H9 (cell line): ENCODE data around the gene TTC14. TPM values are rescaled to one million over a fixed set of nuclear protein-coding genes. Genes with fewer than 3 reads are reported as not detected.

Experiments
- DNase-seq: peaks from one replicate; pipeline ENCODE4 v3.0.0-alpha.2; 2017
- H2AFZ ChIP-seq: one replicate; pipeline ENCODE4 v1.6.1; 2013; ENCODE audit warnings: mild to moderate bottlenecking, low read length, control low read depth, moderate library complexity
- H2AK5ac ChIP-seq: 2 replicates; pipeline ENCODE4 v1.6.1; 2013; ENCODE audit warnings: low read length, control low read depth, mixed read lengths; ENCODE audit not compliant: insufficient read length
- H2BK120ac ChIP-seq: one replicate; pipeline ENCODE4 v1.6.1; 2013; ENCODE audit warnings: low read depth, mild to moderate bottlenecking, low read length, control low read depth, inconsistent platforms; ENCODE audit not compliant: poor library complexity, severe bottlenecking
- H2BK12ac ChIP-seq: 2 replicates; pipeline ENCODE4 v1.6.1; 2013; ENCODE audit warnings: low read length, control low read depth, mixed read lengths, low read depth; ENCODE audit not compliant: insufficient read length
- H2BK15ac ChIP-seq: 2 replicates; pipeline ENCODE4 v1.6.1; 2013; ENCODE audit warnings: low read depth, low read length, control low read depth
- H2BK20ac ChIP-seq: one replicate; pipeline ENCODE4 v1.6.1; 2013; ENCODE audit warnings: low read depth, mild to moderate bottlenecking, low read length, control low read depth, inconsistent platforms; ENCODE audit not compliant: poor library complexity, severe bottlenecking
- H2BK5ac ChIP-seq: 2 replicates; pipeline ENCODE4 v1.6.1; 2013; ENCODE audit warnings: low read length, control low read depth, mixed read lengths; ENCODE audit not compliant: insufficient read length
- H3K14ac ChIP-seq: 2 replicates; pipeline ENCODE4 v1.6.1; 2013; ENCODE audit warnings: low read length, control low read depth; ENCODE audit not compliant: insufficient read depth
- H3K18ac ChIP-seq: 2 replicates; pipeline ENCODE4 v1.6.1; 2013; ENCODE audit warnings: low read depth, mild to moderate bottlenecking, mixed read lengths, low read length, control low read depth; ENCODE audit not compliant: insufficient read length
- H3K23ac ChIP-seq: 2 replicates; pipeline ENCODE4 v1.6.1; 2013; ENCODE audit warnings: low read length, control low read depth, mixed read lengths, low read depth; ENCODE audit not compliant: insufficient read length
- H3K23me2 ChIP-seq: 2 replicates; pipeline ENCODE4 v1.6.1; 2013; ENCODE audit warnings: low read depth, mild to moderate bottlenecking, mixed read lengths, low read length, control low read depth; ENCODE audit not compliant: insufficient read length, poor library complexity, severe bottlenecking
- H3K27ac ChIP-seq: 2 replicates; pipeline ENCODE4 v1.5.1; 2013; ENCODE audit warnings: low read length, control low read depth, mixed read lengths, low read depth; ENCODE audit not compliant: insufficient read length
- H3K27me3 ChIP-seq: 2 replicates; pipeline ENCODE4 v1.6.1; 2013; ENCODE audit warnings: low read length, control low read depth, inconsistent platforms; ENCODE audit not compliant: insufficient read depth
- H3K4ac ChIP-seq: 2 replicates; pipeline ENCODE4 v1.6.1; 2013; ENCODE audit warnings: low read depth, mild to moderate bottlenecking, control low read depth, inconsistent platforms, low read length, moderate library complexity
- H3K4me1 ChIP-seq: 2 replicates; pipeline ENCODE4 v1.6.1; 2013; ENCODE audit warnings: low read length, control low read depth, inconsistent platforms; ENCODE audit not compliant: insufficient read depth
- H3K4me2 ChIP-seq: 2 replicates; pipeline ENCODE4 v1.6.1; 2013; ENCODE audit warnings: low read length, control low read depth, mixed read lengths; ENCODE audit not compliant: insufficient read length, insufficient read depth
- H3K56ac ChIP-seq: 2 replicates; pipeline ENCODE4 v1.6.1; 2013; ENCODE audit warnings: low read depth, mild to moderate bottlenecking, mixed read lengths, low read length, control low read depth; ENCODE audit not compliant: insufficient read length
- H3K79me1 ChIP-seq: 2 replicates; pipeline ENCODE4 v1.6.1; 2013; ENCODE audit warnings: low read depth, mild to moderate bottlenecking, moderate library complexity, low read length, control low read depth, inconsistent platforms; ENCODE audit not compliant: insufficient read depth, poor library complexity, severe bottlenecking
- H3K79me2 ChIP-seq: 2 replicates; pipeline ENCODE4 v1.6.1; 2013; ENCODE audit warnings: low read length, control low read depth, inconsistent platforms; ENCODE audit not compliant: insufficient read depth
- H3K9ac ChIP-seq: 2 replicates; pipeline ENCODE4 v1.6.1; 2013; ENCODE audit warnings: low read length, control low read depth, mixed read lengths; ENCODE audit not compliant: insufficient read length; ENCODE audit errors: extremely low read depth
- H3K9me3 ChIP-seq: one replicate; pipeline ENCODE4 v1.6.1; 2013; ENCODE audit warnings: low read depth, low read length, inconsistent platforms; ENCODE audit not compliant: control insufficient read depth
- H3T11ph ChIP-seq: one replicate; pipeline ENCODE4 v1.6.1; 2013; ENCODE audit warnings: mild to moderate bottlenecking, low read length, control low read depth, inconsistent platforms
- H4K20me1 ChIP-seq: one replicate; pipeline ENCODE4 v1.6.1; 2013; ENCODE audit not compliant: control insufficient read depth, insufficient read length, insufficient read depth
- H4K5ac ChIP-seq: 2 replicates; pipeline ENCODE4 v1.6.1; 2013; ENCODE audit warnings: low read depth, mild to moderate bottlenecking, mixed read lengths, low read length, control low read depth; ENCODE audit not compliant: insufficient read length
- H4K8ac ChIP-seq: replicated peaks from 2 replicates; pipeline ENCODE4 v1.6.1; 2013; ENCODE audit warnings: low read length, control low read depth, mixed read lengths, low read depth; ENCODE audit not compliant: insufficient read length
- H4K91ac ChIP-seq: 2 replicates; pipeline ENCODE4 v1.6.1; 2013; ENCODE audit warnings: low read depth, mild to moderate bottlenecking, moderate library complexity, mixed read lengths, low read length, control low read depth; ENCODE audit not compliant: insufficient read length
- H3K27ac Mint-ChIP-seq, 3 experiments: 2 replicates in 2 of 3; 3 replicates in 1 of 3; pipeline ENCODE4 v1.8.0; 2020 to 2021; ENCODE audit warnings: mixed read lengths in 3 of 3, mild to moderate bottlenecking in 1 of 3, moderate library complexity in 1 of 3
- H3K27me3 Mint-ChIP-seq: 2 replicates; pipeline ENCODE4 v1.8.0; 2021; ENCODE audit warnings: low read depth, mild to moderate bottlenecking, moderate library complexity, mixed read lengths
- H3K36me3 Mint-ChIP-seq, 3 experiments: 2 replicates in 2 of 3; 3 replicates in 1 of 3; pipeline ENCODE4 v1.8.0; 2020 to 2021; ENCODE audit warnings: low read depth in 3 of 3, mixed read lengths in 3 of 3; ENCODE audit not compliant: insufficient read depth in 1 of 3
- H3K4me1 Mint-ChIP-seq, 2 experiments: 2 replicates each; pipeline ENCODE4 v1.8.0; 2020; ENCODE audit warnings: mixed read lengths in 2 of 2
- H3K4me3 Mint-ChIP-seq, 2 experiments: 2 replicates in 1 of 2; 3 replicates in 1 of 2; pipeline ENCODE4 v1.8.0; 2020 to 2021; ENCODE audit warnings: mild to moderate bottlenecking in 2 of 2, mixed read lengths in 2 of 2, moderate library complexity in 1 of 2
- H3K9me3 Mint-ChIP-seq, 2 experiments: 2 replicates in 1 of 2; 3 replicates in 1 of 2; pipeline ENCODE4 v1.8.0; 2020; ENCODE audit warnings: mild to moderate bottlenecking in 2 of 2, mixed read lengths in 2 of 2, moderate library complexity in 1 of 2
- WGBS: extraction: QIAGEN DNeasy Blood & Tissue Kit; methylation state at CpG from one replicate; pipeline ENCODE4 v1.1.7; 2013; ENCODE audit warnings: missing lambda C conversion rate, low lambda C conversion rate, mixed read lengths; ENCODE audit not compliant: insufficient read length; ENCODE audit errors: extremely low coverage; 5-methylcytosine and 5-hydroxymethylcytosine counted together
- long read RNA-seq: library from polyadenylated mRNA; unstranded; transcript quantifications from one replicate; pipeline ENCODE4 v2.0.0, GENCODE V29; 2020
- total RNA-seq: library from RNA; stranded (reverse); gene quantifications from 2 replicates; pipeline ENCODE4 v1.2.1, GENCODE V29; 2021
- TF ChIP-seq, protein P1 (sequence below): fragments of 200-600 bp; sonication (generic); conservative IDR thresholded peaks from 3 replicates; pipeline ENCODE4 v1.8.0; 2021; ENCODE audit warnings: antibody characterized with exemption, mild to moderate bottlenecking

Gene TTC14, protein sequence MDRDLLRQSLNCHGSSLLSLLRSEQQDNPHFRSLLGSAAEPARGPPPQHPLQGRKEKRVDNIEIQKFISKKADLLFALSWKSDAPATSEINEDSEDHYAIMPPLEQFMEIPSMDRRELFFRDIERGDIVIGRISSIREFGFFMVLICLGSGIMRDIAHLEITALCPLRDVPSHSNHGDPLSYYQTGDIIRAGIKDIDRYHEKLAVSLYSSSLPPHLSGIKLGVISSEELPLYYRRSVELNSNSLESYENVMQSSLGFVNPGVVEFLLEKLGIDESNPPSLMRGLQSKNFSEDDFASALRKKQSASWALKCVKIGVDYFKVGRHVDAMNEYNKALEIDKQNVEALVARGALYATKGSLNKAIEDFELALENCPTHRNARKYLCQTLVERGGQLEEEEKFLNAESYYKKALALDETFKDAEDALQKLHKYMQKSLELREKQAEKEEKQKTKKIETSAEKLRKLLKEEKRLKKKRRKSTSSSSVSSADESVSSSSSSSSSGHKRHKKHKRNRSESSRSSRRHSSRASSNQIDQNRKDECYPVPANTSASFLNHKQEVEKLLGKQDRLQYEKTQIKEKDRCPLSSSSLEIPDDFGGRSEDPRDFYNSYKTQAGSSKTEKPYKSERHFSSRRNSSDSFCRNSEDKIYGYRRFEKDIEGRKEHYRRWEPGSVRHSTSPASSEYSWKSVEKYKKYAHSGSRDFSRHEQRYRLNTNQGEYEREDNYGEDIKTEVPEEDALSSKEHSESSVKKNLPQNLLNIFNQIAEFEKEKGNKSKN
- total RNA-seq, result 28.4 and 30.4 TPM in 2 replicates
- long read RNA-seq, full-length matches to known transcripts, result 26 of 110 reads
- long read RNA-seq, partial matches to known transcripts, result 64 of 110 reads
- long read RNA-seq, other reads (novel, unspliced or antisense), result 20 of 110 reads

DNA sequence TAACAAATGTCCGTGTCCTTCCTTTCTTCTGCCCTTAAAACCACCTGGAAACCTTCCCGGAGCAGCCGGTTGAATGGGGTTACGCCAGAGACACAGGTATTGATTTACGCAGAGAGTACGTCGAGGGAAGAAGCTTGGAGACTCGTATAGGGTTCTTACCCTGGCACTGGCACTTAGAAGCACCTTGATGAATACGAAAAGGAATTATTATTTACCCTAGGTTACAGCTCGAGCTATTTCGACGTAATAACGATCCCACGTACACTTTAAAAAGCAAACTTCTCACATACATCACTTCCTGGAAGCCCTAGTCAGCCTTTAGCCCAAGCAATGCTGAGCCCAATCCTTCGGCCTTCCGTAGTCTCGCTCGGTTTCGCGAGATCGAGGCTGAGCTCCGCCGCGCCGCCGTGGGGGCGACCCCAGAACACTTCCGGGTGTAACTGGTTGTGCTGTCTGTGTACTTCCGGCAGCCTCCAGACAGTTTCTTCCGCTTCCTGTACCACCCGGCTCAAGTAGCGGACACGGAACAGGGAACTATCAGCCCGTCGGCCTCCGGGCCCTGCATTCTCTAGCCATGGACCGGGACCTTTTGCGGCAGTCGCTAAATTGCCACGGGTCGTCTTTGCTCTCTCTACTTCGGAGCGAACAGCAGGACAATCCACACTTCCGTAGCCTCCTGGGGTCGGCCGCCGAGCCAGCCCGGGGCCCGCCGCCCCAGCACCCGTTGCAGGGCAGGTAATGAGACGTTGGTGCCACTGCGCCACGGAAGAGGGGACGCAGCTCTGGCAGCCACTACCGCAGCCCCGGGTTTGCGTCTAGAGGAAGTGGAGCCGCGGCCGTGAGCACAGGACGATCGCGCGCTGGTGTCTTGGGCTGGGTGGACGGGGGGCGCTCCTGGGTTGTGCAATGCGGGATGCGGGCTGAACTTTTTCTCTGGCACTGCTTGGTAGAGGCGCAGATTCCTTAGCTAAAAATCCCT, at the start of gene TTC14:
Gene TTC14, plus strand, starts transcription at position 476 of the 979 bp plus-strand sequence. Its CDS starts 99 bp downstream, at position 575.
- no peaks in the 10 kb centered on the region for H3K9me3 ChIP-seq
- Mint-ChIP-seq H3K9me3 (no peaks in the 10 kb centered on the region), H3K4me1 (peaks cover 6 to 14% of the 10 kb centered on the region in 2 experiments)

More for the DNA sequence above, at the start of gene TTC14:
- H4K20me1 ChIP-seq, result no peaks in the 10 kb centered on the region
- H3K4ac ChIP-seq, result no peak within 1 kb of the TSS
- no peaks in the 10 kb centered on the region for H3K79me1 ChIP-seq
- H2BK120ac ChIP-seq, result no peak within 1 kb of the TSS
- H3K18ac ChIP-seq, result no peak within 1 kb of the TSS
- Mint-ChIP-seq H3K27ac (peak within 1 kb of the TSS; percentile 44 to 95 (median 89)), H3K27me3 (peaks cover 34% of the 10 kb centered on the region), H3K4me3 (peak within 1 kb of the TSS; percentile 92 to 97), H3K36me3 (peaks cover 12 to 32% (median 27%) of the 10 kb centered on the region in 3 experiments; a peak in 6 of 7 replicates)
- peak within 1 kb of the TSS; percentile 79 for H3K4me2 ChIP-seq
- H3K4me1 ChIP-seq, result no peaks in the 10 kb centered on the region
- DNase-seq, result peak; percentile 96
- peaks cover 4% of the 10 kb centered on the region for H3K23me2 ChIP-seq
- H3K9ac ChIP-seq, result peak within 1 kb of the TSS; percentile 73
- H2AFZ ChIP-seq, result peak within 1 kb of the TSS; percentile 79
- no peak within 1 kb of the TSS for H2BK20ac ChIP-seq
- H3K14ac ChIP-seq, result peak within 1 kb of the TSS; percentile 63
- TF ChIP-seq, protein P1, sequence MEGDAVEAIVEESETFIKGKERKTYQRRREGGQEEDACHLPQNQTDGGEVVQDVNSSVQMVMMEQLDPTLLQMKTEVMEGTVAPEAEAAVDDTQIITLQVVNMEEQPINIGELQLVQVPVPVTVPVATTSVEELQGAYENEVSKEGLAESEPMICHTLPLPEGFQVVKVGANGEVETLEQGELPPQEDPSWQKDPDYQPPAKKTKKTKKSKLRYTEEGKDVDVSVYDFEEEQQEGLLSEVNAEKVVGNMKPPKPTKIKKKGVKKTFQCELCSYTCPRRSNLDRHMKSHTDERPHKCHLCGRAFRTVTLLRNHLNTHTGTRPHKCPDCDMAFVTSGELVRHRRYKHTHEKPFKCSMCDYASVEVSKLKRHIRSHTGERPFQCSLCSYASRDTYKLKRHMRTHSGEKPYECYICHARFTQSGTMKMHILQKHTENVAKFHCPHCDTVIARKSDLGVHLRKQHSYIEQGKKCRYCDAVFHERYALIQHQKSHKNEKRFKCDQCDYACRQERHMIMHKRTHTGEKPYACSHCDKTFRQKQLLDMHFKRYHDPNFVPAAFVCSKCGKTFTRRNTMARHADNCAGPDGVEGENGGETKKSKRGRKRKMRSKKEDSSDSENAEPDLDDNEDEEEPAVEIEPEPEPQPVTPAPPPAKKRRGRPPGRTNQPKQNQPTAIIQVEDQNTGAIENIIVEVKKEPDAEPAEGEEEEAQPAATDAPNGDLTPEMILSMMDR, result no peak
- H4K8ac ChIP-seq, result no peak within 1 kb of the TSS
- H2AK5ac ChIP-seq, result no peak within 1 kb of the TSS
- H3K56ac ChIP-seq, result no peak within 1 kb of the TSS
- H3T11ph ChIP-seq, result no peak within 1 kb of the TSS
- H2BK15ac ChIP-seq, result no peak within 1 kb of the TSS
- no peak within 1 kb of the TSS for H3K23ac ChIP-seq
- no peak within 1 kb of the TSS for H2BK12ac ChIP-seq
- no peak within 1 kb of the TSS for H4K91ac ChIP-seq
- no peak within 1 kb of the TSS for H2BK5ac ChIP-seq
- H3K79me2 ChIP-seq, result no peaks in the 10 kb centered on the region; the same call in 1 of the 2 replicates
- H3K27me3 ChIP-seq, result no peaks in the 10 kb centered on the region
- no peak within 1 kb of the TSS for H3K27ac ChIP-seq
- H4K5ac ChIP-seq, result peak within 1 kb of the TSS; percentile 49
- WGBS, result no CpG with 5 or more reads among the region's 70 CpGs
